Measurements from ENCODE around the gene ARHGAP26. TPM values are rescaled to one million over a fixed set of nuclear protein-coding genes. Genes with fewer than 3 reads are reported as not detected.

ARHGAP26 gene
- total RNA-seq, 4 donors from 2014 or later = 11.0 to 23.3 (median 14.3) TPM

- intact Hi-C loops (cut with DNase I; ENCODE audit: low total_unique reads) = no loop called here
- TF ChIP-seq POLR2A (IDR thresholded peaks at IDR 0.05) (no peak), CTCF (IDR thresholded peaks at IDR 0.05) (no peak)
- DNase-seq (ENCODE audit: low spot score in 2 of 2) = no peak
Measured at GRCh38 chr5:142911775-142912174, 141.6 kb downstream of the ARHGAP26 start.

GRCh38 chr5:142913728-142914338 is 143.7 kb downstream of the ARHGAP26 start:
- intact Hi-C loops (cut with DNase I; ENCODE audit: low total_unique reads) = no loop called here
- H3K4me3 ChIP-seq (ENCODE audit: low read depth, poor library complexity, severe bottlenecking) = no peak overlapping the region
- 51 to 54% methylated on average over 9 of the region's 9 CpGs for WGBS, 2 donors
- DNase-seq (ENCODE audit: low spot score in 2 of 2) = no peak
- TF ChIP-seq CTCF (IDR thresholded peaks at IDR 0.05) (no peak), POLR2A (IDR thresholded peaks at IDR 0.05) (no peak)

More at GRCh38 chr5:142911775-142912174, 141.6 kb downstream of the ARHGAP26 start:
- H3K4me3 ChIP-seq (ENCODE audit: low read depth, poor library complexity, severe bottlenecking) = no peak overlapping the region

- WGBS, 2 donors = 95 to 98% methylated on average over 8 of the region's 8 CpGs
- TF ChIP-seq POLR2A (IDR thresholded peaks at IDR 0.05) (no peak), CTCF (IDR thresholded peaks at IDR 0.05) (no peak)
- no peak for DNase-seq (ENCODE audit: low spot score in 2 of 2)
- no peak overlapping the region for H3K4me3 ChIP-seq (ENCODE audit: low read depth, poor library complexity, severe bottlenecking)
- intact Hi-C loops (cut with DNase I; ENCODE audit: low total_unique reads) = no loop called here
Measured at GRCh38 chr5:142915038-142915437, 144.9 kb downstream of the ARHGAP26 start.

- TF ChIP-seq POLR2A (IDR thresholded peaks at IDR 0.05) (no peak), CTCF (IDR thresholded peaks at IDR 0.05) (no peak)
- intact Hi-C loops (cut with DNase I; ENCODE audit: low total_unique reads) = no loop called here
- DNase-seq (ENCODE audit: low spot score in 2 of 2) = no peak
- WGBS, 2 donors = 77 to 81% methylated on average over 8 of the region's 8 CpGs
- H3K4me3 ChIP-seq (ENCODE audit: low read depth, poor library complexity, severe bottlenecking) = no peak overlapping the region
Measured at GRCh38 chr5:142915813-142916424, 145.7 kb downstream of the ARHGAP26 start.

- TF ChIP-seq CTCF (IDR thresholded peaks at IDR 0.05) (no peak), POLR2A (IDR thresholded peaks at IDR 0.05) (no peak)
- intact Hi-C loops (cut with DNase I; ENCODE audit: low total_unique reads) = no loop called here
Measured at GRCh38 chr5:142918959-142919635, 148.9 kb downstream of the ARHGAP26 start.

More at GRCh38 chr5:142918959-142919635, 148.9 kb downstream of the ARHGAP26 start:
- H3K4me3 ChIP-seq (ENCODE audit: low read depth, poor library complexity, severe bottlenecking) = no peak overlapping the region
- no peak for DNase-seq (ENCODE audit: low spot score in 2 of 2)
- WGBS, 2 donors = 82 to 94% methylated on average over 7 of the region's 7 CpGs

Measured in lower leg skin (tissue), 4 donors.